NCI-H748 (cell line): ENCODE measurements around the gene STK32C.

Source experiments
- DNase-seq: peaks from one replicate; lab custom pipeline; 2025; ENCODE audit not compliant: unreplicated experiment; lab: John Stamatoyannopoulos, UW

STK32C gene

DNA sequence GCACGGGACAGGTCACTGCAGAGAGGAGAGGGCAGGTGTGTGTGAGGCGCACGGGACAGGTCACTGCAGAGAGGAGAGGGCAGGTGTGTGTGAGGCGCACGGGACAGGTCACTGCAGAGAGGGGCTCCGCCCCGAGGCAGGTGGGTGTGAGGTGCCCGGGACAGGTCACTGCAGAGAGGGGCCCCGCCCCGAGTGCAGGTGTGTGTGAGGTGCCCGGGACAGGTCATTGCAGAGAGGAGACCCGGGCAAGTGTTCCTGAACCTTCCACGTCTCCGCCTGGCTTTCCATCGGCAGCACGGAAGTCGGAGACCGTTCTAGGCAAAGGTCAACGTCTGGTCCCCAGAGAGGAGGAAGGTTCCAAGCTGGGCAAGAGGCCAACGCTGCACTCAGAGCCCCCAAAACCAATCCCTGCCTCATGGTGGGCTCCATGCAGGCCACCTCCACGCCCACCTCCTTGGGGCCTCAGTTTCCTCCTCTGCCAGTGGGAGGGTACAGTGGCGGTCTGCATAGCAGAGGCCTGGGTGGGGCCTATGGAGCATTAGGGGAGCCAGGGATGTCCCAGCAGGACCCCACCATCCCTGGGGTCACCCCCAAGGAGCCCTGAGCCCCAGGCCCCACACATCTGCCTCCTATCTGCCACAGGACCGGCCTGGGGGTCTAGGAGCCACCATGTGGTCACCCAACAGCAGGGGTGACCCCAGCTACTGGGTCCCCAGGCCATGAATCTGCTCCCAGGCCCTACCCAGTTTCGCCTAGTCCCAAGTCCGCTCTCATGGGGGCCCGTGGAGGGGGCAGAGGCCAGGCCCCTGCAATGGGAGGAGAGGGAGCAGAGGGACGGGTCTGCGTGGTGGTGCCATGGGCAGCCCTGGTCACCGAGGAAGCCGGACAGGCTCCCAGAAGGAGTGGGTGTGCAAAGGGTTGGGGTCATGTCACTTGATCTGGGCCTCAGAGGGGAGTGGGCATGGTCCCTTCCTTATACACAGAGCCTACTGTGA is 57.0 kb downstream of the STK32C start:
- DNase-seq, result no peak

DNA sequence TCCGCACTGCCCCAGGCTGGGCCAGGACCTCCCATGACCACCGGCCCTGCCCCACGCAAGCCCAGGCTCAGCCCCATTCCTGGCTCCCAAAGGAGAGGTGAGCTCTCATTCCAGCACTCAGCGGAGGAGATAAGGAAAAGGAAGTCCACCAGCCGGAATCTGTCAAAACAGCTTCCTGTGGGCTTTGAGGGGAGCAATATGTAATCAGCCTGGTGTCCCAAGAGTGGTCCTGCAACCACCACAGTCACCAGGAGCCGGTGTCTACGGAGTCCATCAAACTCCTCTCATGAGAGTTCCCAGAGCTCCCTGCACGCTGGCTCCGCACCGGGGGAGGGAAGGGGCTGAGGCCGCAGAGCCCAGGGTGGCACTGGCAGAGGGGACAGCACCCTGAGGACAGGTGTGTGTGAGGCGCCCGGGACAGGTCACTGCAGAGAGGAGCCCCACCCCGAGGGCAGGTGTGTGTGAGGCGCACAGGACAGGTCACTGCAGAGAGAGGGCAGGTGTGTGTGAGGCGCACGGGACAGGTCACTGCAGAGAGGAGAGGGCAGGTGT is 57.9 kb downstream of the STK32C start:
- DNase-seq, result no peak

DNA sequence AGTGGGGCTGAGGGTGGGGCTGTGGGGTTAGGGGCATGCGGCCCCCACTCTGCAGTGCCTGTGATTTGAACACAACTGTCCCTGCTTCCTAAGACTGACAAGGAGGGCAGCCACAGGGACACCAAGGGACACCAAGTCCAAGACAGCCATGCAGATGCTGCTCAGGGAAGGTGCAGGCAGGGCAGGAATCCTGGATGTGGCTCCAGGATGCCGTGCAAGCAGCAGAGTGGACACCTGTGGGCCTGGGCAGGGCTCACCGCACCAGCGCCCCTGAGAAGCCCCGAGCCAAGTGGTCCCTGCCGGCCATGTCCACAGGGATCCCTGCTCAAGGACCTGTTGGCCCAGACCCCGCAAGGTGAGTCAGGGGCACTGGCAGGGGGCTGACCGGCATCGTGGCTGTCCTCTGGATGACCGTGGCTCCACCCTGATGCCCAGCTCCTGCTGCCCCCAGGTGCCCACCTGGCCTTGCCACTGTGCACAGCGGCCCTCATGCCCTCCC is 58.5 kb downstream of the STK32C start:
- DNase-seq, result peak; percentile 31

DNA sequence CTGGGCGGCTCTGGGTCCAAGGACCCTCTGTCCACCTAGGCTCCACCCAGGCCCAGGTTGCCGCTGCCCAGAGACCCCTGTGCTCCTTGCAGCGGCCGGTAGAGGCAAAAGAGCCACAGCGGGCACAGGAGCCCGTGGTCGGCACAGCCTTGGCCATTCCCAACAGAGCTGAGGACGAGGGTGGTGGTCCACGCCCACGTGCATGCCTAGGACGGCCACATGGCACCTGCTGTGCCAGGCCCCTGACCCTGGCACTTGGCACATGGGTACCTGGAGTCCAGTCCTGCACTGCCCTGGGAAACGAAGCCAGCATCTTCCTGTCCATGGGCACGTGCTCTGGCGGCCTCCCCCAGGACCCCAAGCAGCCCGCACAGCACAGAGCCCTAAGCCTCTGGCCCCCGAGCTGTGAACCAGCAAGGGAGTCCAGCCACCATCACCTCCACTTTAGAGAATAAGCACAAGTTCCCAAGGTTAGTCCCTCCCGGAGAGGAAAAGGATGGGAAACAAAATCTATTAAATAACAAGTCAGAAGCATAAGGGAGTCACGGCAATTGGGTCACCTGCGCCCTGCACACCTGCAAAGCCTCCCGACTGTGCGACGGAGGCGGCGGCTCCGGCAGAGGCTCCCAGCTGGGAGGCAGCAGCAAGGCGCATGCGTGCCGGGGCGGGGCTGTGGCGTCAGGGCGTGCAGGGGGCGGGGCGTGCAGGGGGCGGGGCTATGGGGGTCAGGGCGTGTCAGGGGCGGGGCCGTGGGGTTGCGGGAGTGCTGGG is 59.1 kb downstream of the STK32C start:
- DNase-seq, result peak; percentile 68

DNA sequence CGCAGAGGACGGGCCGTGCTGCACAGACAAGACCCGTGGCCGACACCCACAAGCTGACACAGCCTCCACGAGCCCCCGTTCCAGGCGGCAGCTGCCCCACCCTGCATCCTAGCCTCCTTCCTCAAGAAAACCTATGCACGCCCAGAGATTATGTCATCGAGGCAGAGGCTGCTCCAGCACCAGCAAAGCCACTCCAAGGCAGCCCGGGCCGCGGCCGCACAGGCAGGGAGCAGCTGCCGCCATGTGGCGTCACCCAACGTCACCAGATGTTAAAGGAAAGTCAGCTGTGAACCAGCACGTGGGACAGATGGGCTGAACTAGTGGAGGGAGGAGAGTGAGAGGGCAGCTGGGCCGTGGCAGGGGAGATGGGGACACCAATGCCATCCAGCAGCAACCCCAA is 59.8 kb downstream of the STK32C start:
- DNase-seq, result no peak

DNA sequence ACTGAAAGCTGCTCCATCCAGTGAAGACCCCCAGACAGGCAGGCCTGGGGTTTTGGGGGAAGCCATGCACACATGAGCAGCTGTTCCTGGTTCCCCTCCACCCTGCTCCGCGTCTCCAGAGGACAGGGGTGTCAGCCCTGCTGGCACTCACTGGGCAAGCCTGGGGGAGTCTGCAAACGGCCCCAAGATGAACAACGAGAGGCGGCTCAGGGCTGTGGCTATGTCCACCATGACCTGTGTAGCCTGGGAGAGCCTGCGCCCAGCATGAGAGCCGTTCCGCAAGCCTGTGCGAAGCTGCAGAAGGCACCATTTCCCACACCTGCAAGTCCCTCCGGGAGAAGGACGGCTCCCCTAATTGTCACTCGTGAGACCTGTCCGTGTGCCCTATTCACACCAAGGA is 61.5 kb downstream of the STK32C start:
- no peak for DNase-seq

DNA sequence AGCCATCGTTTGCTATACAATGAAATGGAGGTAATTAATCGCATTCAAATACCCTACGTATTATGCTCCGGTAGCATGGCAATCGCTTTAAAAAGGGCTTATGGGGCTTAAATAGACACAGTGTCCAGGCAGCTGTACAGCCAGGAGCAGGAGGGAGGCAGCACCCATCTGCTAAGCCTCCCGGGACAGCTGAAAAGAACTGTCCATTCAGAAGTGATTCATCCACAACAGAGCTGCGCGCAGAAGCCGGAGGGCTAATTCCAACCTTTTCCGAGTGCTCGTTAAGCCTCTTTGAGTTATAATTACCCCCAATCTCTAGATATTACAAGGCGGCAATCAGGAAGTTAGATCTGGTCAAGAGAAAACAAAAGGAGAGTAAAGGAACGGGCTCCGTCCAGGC is 62.7 kb downstream of the STK32C start:
- no peak for DNase-seq

DNA sequence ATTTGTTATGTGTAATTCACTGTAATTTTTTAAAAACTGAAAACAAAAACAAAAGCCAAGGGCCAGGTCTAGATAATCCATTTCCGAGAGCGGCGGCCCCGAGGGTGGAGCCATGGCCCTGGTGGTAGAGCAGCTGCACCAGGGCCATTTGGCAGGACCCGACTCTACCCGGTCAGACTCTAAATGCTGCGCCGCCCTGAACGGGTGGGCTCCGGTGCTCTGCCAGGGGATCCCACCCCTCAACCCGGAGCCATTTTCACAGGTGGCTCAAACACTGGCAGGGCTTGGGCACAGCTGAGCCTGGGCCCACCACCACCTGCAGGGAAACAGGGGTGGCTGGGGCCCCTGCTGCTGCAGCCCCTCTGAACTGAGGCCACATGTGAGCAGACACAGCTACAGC is 64.1 kb downstream of the STK32C start:
- DNase-seq, result no peak

DNA sequence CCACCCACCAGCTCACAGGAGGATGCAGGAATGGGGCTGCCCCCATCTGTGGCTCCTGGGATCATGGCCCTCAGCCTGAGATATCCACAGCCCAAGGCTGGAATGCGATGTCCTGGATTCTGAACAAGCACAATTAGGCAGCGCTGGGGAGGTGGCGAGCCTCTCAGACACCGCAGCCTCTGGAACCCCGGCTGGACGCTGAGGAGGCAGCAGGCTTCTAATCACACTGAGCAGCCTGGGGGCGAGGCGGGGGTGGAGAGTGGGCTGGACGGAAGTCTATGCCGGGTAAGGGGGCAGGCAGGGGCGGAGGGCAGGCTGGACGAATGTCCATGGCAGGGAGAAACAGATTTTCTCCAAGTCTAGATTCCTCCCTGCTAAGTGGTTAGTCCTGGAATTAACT is 64.6 kb downstream of the STK32C start:
- no peak for DNase-seq

DNA sequence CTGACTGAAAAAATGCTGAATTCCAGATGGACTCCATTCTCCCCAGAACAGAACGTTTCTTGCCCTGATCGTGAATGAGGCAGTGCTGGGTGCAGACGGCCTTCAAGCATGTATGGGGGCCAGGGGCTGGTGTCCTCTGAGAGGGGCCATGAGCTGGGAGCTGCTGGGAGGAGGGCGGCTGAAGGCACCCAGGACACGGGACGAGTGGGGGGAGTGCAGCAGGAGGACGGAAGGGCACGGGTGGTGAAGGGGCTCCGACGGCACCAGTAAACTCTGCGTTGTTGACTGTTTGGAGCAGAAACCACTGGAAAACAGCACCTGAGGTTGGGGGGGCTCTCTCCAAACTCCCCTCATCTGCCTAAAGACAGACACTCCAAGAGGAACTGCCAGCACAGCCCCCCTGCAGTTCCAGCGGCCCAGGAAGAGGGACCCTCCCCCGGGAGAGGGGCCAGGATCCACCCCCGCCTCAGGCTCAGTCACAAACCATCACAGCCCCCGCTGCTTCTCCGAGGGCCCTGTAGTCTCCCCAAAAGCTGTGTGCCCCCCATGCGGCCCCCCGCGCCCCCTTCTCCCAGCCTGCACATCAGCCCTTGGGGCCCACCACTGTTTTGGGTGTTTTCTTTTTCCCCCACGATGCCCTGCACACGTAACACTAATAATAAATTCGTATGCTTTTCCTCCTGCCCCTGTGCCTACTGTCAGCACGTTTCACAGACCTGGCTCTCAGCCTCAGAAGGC is 65.5 kb downstream of the STK32C start:
- DNase-seq, result no peak

DNA sequence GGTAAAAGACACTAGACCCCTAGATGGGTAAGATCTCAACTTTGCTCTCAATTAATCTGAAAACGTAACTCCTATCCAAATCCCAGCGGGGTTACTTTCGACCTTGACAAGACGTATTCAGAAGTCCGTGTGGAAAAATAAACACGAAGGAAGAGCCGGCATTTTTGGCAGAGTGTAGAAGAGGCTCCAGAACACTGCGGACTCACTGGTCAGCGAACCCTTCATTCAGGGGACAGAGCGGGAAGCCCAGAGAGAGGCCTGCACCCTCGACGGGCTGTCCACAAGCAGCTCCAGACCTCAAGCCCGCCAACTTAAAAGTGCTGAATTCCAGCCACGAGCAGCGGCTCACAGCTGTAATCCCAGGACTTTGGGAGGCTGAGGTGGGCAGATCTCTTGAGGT is 66.3 kb downstream of the STK32C start:
- DNase-seq, result no peak

DNA sequence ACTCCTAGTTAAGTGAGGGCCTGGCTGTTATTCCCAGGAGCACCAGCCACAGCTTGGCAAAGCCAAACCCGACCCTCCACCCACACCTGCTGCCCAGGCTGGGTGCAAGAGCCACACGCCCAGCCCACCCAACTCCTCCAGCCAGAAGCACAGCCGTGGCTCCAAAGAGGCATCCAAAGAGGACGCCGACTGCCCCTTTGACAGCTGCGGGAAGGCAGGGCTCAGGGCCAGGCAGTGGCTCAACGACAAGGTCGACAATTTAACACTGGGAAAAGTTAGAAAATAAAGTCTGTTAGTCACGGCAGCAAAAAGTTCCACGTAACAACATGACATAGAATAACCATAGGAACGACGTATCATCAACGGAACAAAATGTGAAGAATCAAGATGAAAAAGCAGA is 66.7 kb downstream of the STK32C start:
- DNase-seq, result no peak

DNA sequence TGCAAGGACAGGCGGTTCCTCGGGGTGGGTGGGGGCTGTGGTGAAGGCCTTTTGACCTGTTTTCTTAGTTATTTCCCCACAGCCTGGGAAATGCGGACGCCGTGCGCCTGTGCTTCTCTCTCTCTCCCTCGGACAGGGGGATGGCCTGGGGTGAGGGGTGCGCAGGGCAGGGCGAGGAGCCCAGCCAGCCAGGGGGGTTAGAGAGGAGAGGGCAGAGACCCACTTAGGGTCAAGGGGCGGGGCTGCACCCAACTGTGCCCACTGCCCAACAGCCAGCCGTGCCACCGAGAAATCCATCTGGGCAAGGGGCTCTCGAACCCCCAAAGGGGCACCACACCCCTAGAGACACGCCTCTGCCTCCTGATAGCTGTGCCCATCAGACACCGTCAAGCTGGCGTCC is 67.2 kb downstream of the STK32C start:
- no peak for DNase-seq

DNA sequence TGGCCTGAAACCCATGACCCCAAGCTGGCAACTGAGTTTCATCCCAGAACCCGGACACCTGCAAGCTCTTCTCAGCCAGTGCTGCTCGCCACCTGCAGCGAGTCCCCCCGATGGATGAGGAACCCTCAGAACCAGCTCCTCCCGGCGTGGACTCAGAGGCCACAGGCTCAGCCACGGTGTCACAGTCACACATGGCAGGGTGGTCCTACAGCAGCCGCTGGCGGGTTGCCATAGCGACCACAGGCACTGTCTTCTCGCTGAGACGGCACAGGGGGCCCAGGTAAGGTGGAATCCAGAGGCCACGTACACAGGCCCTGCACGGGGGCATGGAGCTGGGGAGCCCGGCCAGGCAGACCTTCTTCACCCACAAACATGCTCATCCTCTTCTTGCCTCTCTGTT is 67.6 kb downstream of the STK32C start:
- no peak for DNase-seq

DNA sequence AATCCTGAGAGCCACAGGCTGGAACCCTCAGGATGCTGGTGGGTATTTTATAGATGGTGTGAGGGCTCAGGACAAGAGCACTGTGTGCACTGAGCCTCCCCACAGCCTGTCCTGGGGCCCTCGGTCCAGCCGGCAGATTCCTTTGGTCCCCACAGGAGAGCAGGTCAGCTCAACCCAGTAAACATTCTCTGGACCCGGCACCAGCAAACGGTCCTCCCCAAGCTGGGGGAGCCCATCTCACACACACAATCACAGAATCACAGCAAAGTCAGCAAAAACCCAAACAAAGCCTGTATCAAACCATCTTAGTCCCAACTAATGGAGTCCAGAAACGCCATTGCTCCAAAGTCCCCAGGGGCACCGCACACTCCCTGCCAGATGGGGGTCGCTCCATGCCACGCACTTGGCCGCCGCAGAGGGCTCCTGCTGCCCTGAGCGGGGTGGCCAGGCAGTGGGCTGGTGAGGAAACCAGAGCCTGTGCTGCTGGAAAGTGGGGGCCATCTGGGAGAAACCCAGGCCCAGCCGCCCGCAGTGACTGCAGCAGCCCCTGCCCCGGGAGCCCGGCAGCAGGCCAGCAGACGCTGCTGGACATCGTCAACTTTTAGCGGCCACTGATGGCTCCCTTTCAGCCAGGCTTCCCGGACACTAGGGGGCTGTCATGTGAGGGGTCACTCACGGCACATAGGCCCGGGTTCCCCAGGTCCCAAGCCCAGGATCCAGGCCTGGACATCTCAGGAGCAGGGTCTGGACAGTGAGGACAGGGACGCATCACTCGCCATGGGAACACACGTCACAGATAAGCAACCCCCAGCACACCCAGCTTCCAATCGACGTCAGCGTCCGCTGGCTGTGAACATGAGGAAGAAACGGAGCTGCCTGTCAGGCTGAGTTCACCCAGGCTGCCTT is 68.4 kb downstream of the STK32C start:
- DNase-seq, result no peak

DNA sequence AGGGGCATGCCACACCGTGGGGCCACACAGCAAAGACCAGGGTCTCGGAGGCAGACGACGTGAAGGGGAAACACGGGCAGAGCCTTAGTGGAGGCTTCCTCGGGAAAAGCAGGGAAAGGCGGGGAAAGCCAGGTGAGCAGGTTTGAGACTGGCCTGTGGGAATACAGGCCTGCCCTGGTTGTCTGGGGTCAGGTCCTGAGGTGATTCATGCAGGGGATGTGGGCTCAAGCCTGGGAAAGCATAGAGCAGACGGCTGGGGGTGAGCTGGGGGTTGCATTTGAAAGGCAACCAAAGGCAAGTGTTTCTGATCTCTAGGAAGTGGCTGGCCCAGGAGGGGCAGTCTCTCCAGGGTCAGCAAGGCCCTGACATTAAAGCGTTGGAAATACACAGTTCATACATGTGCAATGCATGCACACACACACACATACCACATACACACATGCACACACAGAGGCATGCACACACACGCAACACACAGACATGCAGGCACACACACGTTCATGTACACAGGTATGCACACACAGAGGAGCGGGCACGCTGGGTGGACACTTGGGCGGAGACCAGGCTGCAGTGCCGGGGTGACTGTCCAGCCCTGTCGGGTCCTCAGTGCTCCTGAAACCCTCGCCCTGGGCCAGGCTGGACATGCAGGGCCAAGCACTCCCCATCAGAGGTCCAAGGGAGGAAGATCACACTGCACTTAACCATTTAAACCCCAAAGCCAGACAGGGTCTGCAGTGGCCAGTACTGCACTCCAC is 69.2 kb downstream of the STK32C start:
- DNase-seq, result no peak

DNA sequence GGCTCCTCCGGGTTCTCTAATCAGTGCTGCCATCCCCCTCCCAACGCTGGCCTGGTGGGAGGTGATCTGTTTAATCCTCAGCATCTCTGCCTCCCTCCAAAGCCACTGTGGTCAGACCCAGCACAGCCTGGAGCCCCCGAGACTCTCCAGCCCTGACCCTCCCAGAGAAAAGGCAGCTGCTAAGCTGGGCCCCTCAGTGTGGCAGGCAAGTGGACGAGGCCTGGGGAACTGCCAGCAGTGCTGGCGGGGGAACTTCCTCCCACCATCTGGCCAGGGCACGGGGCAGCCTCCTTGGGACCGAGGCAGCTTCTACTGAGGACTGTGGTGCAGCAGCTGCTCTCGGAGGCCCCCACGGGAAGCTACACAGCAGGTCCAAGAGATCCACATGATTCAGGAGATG is 69.9 kb downstream of the STK32C start:
- no peak for DNase-seq

DNA sequence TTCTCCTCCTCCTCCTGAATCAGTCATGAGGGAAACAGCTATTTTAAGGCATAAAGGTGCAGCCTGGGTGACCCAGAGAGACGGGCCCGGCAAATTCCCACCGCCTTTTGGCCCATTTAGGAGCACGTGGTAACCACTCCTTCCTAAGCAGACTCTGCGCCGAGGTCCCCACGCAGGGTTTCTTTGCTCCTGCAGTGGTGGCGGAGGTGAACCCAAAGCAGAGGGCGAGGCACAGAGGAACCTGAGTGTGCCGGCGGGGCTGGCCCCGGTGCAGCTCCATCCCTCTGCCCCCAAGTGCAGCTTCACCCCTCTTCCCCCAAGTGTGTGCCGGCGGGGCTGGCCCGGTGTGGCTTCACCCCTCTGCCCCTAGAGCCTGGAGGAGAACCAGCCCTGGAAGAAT is 70.4 kb downstream of the STK32C start:
- no peak for DNase-seq

DNA sequence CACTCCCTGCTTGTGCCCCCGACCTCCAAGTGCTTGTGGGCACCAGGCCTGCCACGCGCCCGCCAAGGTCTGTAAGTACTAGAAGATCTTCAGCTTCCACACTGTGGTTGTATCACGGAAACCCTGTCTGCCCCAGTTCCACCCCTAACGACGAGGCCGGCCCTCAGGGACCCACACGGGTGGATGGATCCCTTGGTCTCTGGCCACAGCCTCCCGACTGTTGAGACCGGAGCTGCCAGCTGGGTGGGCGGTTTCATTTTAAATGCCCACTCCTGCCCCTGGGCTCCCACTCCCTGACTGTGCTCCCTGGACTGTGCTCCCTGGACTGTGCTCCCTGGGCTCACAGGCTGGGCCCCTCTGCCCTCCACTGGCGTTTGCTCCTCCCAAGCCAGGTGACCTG is 70.9 kb downstream of the STK32C start:
- no peak for DNase-seq
